Endothelial cell of umbilical vein (primary cell): Measurements from ENCODE around the gene SLC22A4.

ENCODE experiments used
- EZH2 ChIP-seq: IDR thresholded peaks from 2 replicates; pipeline ENCODE4 v1.6.1; 2012; ENCODE audit warnings: borderline replicate concordance, low read depth, mild to moderate bottlenecking, moderate library complexity, low read length, inconsistent platforms; ENCODE audit not compliant: severe bottlenecking
- TF ChIP-seq, protein P1 (sequence below): IDR thresholded peaks from 2 replicates; pipeline ENCODE4 v1.6.1; 2011; ENCODE audit not compliant: insufficient read depth, insufficient read length

GRCh38 chr5:132391247-132391646 lies 97.1 kb downstream of the SLC22A4 start:
- TF ChIP-seq, protein P1, sequence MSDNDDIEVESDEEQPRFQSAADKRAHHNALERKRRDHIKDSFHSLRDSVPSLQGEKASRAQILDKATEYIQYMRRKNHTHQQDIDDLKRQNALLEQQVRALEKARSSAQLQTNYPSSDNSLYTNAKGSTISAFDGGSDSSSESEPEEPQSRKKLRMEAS = no peak
- TF ChIP-seq EZH2 = no peak
